H1 (cell line): Measurements from ENCODE around the gene EFCAB13.

Experiments
- CEBPB ChIP-seq: IDR thresholded peaks from 2 replicates; pipeline ENCODE4 v1.6.1; 2012; ENCODE audit warnings: low read depth, low read length
- EZH2 ChIP-seq: fragments of 200-600 bp; sonication (generic); IDR thresholded peaks from 2 replicates; pipeline ENCODE4 v1.7.1; 2012; ENCODE audit warnings: low read depth, mild to moderate bottlenecking, moderate library complexity, low read length, inconsistent platforms; ENCODE audit not compliant: severe bottlenecking
- NRF1 ChIP-seq: IDR thresholded peaks from 2 replicates; pipeline ENCODE4 v1.6.1; 2011; ENCODE audit warnings: mild to moderate bottlenecking, low read depth, low read length, improper control_type of control experiment
- POLR2AphosphoS5 ChIP-seq: IDR thresholded peaks from 2 replicates; pipeline ENCODE4 v1.6.1; 2011; ENCODE audit warnings: low read depth, low read length
- SIX5 ChIP-seq: IDR thresholded peaks from 2 replicates; pipeline ENCODE4 v1.6.1; 2011; ENCODE audit warnings: mild to moderate bottlenecking, low read depth, low read length
- TF ChIP-seq, protein P1 (sequence below), 3 experiments: IDR thresholded peaks; 1 replicate in 2 of 3; 2 replicates in 1 of 3; pipeline versions ENCODE4 v1.5.1 to v1.6.1; 2011; ENCODE audit warnings: low read length in 3 of 3, mild to moderate bottlenecking in 3 of 3, inconsistent platforms in 2 of 3, low read depth in 1 of 3, moderate library complexity in 1 of 3; ENCODE audit not compliant: insufficient read depth in 1 of 3; ENCODE audit errors: control extremely low read depth in 1 of 3

GRCh38 chr17:47388825-47389224 is 65.1 kb downstream of the EFCAB13 start:
- TF ChIP-seq, protein P1, sequence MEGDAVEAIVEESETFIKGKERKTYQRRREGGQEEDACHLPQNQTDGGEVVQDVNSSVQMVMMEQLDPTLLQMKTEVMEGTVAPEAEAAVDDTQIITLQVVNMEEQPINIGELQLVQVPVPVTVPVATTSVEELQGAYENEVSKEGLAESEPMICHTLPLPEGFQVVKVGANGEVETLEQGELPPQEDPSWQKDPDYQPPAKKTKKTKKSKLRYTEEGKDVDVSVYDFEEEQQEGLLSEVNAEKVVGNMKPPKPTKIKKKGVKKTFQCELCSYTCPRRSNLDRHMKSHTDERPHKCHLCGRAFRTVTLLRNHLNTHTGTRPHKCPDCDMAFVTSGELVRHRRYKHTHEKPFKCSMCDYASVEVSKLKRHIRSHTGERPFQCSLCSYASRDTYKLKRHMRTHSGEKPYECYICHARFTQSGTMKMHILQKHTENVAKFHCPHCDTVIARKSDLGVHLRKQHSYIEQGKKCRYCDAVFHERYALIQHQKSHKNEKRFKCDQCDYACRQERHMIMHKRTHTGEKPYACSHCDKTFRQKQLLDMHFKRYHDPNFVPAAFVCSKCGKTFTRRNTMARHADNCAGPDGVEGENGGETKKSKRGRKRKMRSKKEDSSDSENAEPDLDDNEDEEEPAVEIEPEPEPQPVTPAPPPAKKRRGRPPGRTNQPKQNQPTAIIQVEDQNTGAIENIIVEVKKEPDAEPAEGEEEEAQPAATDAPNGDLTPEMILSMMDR (IDR thresholded peaks at IDR 0.05; ENCODE audit: control extremely low read depth in 1 of 3, insufficient read depth in 1 of 3, low read depth in 1 of 3, low read length in 3 of 3) = no peak
- TF ChIP-seq NRF1 (no peak), EZH2 (no peak), POLR2AphosphoS5 (no peak), SIX5 (no peak), CEBPB (no peak)
